HepG2 (cell line): Measurements from ENCODE around the gene COL9A3. TPM values are rescaled to one million over a fixed set of nuclear protein-coding genes. Genes with fewer than 3 reads are reported as not detected.
A peak's percentile ranks its signal among the peaks of the same experiment; 100 is the strongest.

Experiments
- ATAC-seq: fragments of 200-7000 bp; cut with Tn5 transposase; 3 replicates; pipeline ENCODE4 v1.9.1; 2020; ENCODE audit warnings: mild to moderate bottlenecking, moderate library complexity
- BruUV-seq: library from RNA; stranded (reverse); fragments of 400-500 nt; replicated peaks from 2 replicates; lab custom pipeline; 2021; lab: Mats Ljungman, UMichigan
- CTCF ChIA-PET: fragments of 300-600 bp; formaldehyde crosslinking; extraction: SDS; loops from one replicate; lab custom pipeline; 2021; ENCODE audit warnings: low total read pairs, inconsistent platforms, low intra/inter-chr PET ratio; lab: Yijun Ruan, JAX
- POLR2A ChIA-PET: fragments of 350-600 bp; sonication (Branson Sonifier 250); formaldehyde crosslinking; loops from one replicate; lab custom pipeline; 2020; ENCODE audit warnings: antibody characterized with exemption, inconsistent platforms; lab: Yijun Ruan, JAX
- DNase-seq: peaks from one replicate; pipeline ENCODE4 v3.0.0-alpha.2; 2015; ENCODE audit warnings: low spot score
- FAIRE-seq: peaks from 3 replicates; lab custom pipeline; 2011; peaks lifted over from hg19 to GRCh38; lab: Jason Lieb, UNC
- H2AFZ ChIP-seq: one replicate; pipeline ENCODE4 v1.6.1; 2011; ENCODE audit warnings: low read length, inconsistent platforms
- H3K27ac ChIP-seq: fragments of 300-600 bp; 3 replicates; pipeline ENCODE4 v1.8.0; 2011; ENCODE audit warnings: mixed run types, mild to moderate bottlenecking, mixed read lengths, low read length, inconsistent platforms; ENCODE audit not compliant: insufficient read depth; ENCODE audit errors: extremely low read length
- H3K27me3 ChIP-seq, 2 experiments: fragments of 200-600 bp in 1 of 2; 2 replicates in 1 of 2; 3 replicates in 1 of 2; pipeline versions ENCODE4 v1.6.0 to v1.8.0; 2011; ENCODE audit warnings: low read length in 2 of 2, mild to moderate bottlenecking in 2 of 2, moderate library complexity in 2 of 2, inconsistent platforms in 1 of 2; ENCODE audit not compliant: insufficient read depth in 2 of 2, control insufficient read depth in 1 of 2
- H3K36me3 ChIP-seq, 2 experiments: fragments of 200-600 bp in 1 of 2; replicated peaks in 1 of 2; 2 replicates in 1 of 2; 3 replicates in 1 of 2; pipeline versions ENCODE4 v1.5.1 to v1.8.0; 2011; ENCODE audit warnings: low read length in 2 of 2, inconsistent platforms in 1 of 2; ENCODE audit not compliant: insufficient read depth in 2 of 2, control insufficient read depth in 1 of 2
- H3K4me1 ChIP-seq: 2 replicates; pipeline ENCODE4 v1.5.1; 2012; ENCODE audit warnings: low read length, inconsistent platforms; ENCODE audit not compliant: insufficient read depth
- H3K4me2 ChIP-seq: 2 replicates; pipeline ENCODE4 v1.6.0; 2011; ENCODE audit warnings: low read depth, low read length, inconsistent platforms
- H3K4me3 ChIP-seq, 3 experiments: fragments of 200-600 bp in 1 of 3; sonication (generic), shearing (Covaris generic) in 1 of 3; replicated peaks in 1 of 3; 2 replicates each; pipeline ENCODE4 v1.5.1; 2011 to 2016; ENCODE audit warnings: low read length in 3 of 3, inconsistent platforms in 2 of 3, low read depth in 2 of 3, mild to moderate bottlenecking in 2 of 3, control low read depth in 1 of 3, mixed read lengths in 1 of 3; ENCODE audit not compliant: insufficient read depth in 1 of 3
- H3K79me2 ChIP-seq: one replicate; pipeline ENCODE4 v1.6.1; 2011; ENCODE audit warnings: low read length, inconsistent platforms; ENCODE audit not compliant: insufficient read depth
- H3K9ac ChIP-seq: 2 replicates; pipeline ENCODE4 v1.6.0; 2011; ENCODE audit warnings: mild to moderate bottlenecking, low read depth, low read length, inconsistent platforms; ENCODE audit not compliant: insufficient read depth
- H3K9me3 ChIP-seq: 2 replicates; pipeline ENCODE4 v1.5.1; 2012; ENCODE audit warnings: mild to moderate bottlenecking, low read length
- H4K20me1 ChIP-seq: 2 replicates; pipeline ENCODE4 v1.6.0; 2011; ENCODE audit warnings: inconsistent platforms, mild to moderate bottlenecking, low read length, moderate library complexity; ENCODE audit not compliant: insufficient read depth
- ZBTB43 ChIP-seq: sonication (generic); formaldehyde crosslinking; conservative IDR thresholded peaks from 2 replicates; pipeline ENCODE4 v1.4.0; 2020; ENCODE audit warnings: missing genetic modification reagents
- ZNF687 ChIP-seq: sonication (generic); formaldehyde crosslinking; IDR thresholded peaks from 2 replicates; pipeline ENCODE4 v1.5.1; 2020; ENCODE audit warnings: mild to moderate bottlenecking, missing genetic modification reagents, moderate library complexity
- WGBS: methylation state at CpG from one replicate; pipeline ENCODE4 v1.1.6; 2017; ENCODE audit warnings: low lambda C conversion rate; 5-methylcytosine and 5-hydroxymethylcytosine counted together
- in situ Hi-C: cut with HindIII; loops from 2 replicates; pipeline ENCODE4 v1.10.0; 2017; ENCODE audit warnings: low pct_unique_long_range_greater_than_20kb; ENCODE audit not compliant: extremely low pct_ligation_motif_present
- intact Hi-C: fragments of 100-400 bp; cut with micrococcal nuclease; formaldehyde crosslinking; loops from one replicate; pipeline ENCODE4 v1.10.0; 2022; ENCODE audit not compliant: unreplicated experiment
- polyA plus RNA-seq, 8 experiments: library from polyadenylated mRNA; depleted of rRNA in 3 of 8; stranded (reverse) in 7 of 8; unstranded in 1 of 8; fragments of >200 nt; fragmentation: Illumina TruSeq in 4 of 8; extraction: Trizol in 4 of 8; gene quantifications; 2 replicates each; pipeline versions ENCODE4 v1.2.1 to v1.2.3, GENCODE V29; 2011 to 2016; ENCODE audit warnings: low read depth in 4 of 8, missing spikeins in 1 of 8, mixed read lengths in 1 of 8; ENCODE audit not compliant: insufficient read depth in 1 of 8
- total RNA-seq, 5 experiments: library from RNA; depleted of rRNA; stranded (reverse); fragments of >200 nt; fragmentation: Illumina TruSeq; extraction: Trizol; gene quantifications; 2 replicates each; pipeline ENCODE4 v1.2.3, GENCODE V29; 2016; ENCODE audit warnings: low read depth in 1 of 5

COL9A3 gene
- total and polyA plus RNA-seq, 2 of the 13 experiments (the other 11 are each of a cell fraction or from before 2014, with no cell fraction given) = 155 to 204 TPM

GRCh38 chr20:62770916-62771315, 45.9 kb upstream of the COL9A3 start:
- Histone ChIP-seq H2AFZ (no peak overlapping the region), H3K4me3 (no peak overlapping the region), H3K27me3 (peaks cover 56 to 98% of the 10 kb centered on the region in 2 experiments), H3K9ac (no peak overlapping the region), H3K4me1 (no peaks in the 10 kb centered on the region), H3K4me2 (no peak overlapping the region), H3K79me2 (no peaks in the 10 kb centered on the region), H3K9me3 (no peaks in the 10 kb centered on the region), H3K36me3 (no peaks in the 10 kb centered on the region), H4K20me1 (0 out of 2 replicates have a peak, but pooled peaks cover 3% of the 10 kb centered on the region), H3K27ac (no peak overlapping the region)
- ChIA-PET POLR2A (no interaction called here), CTCF (no interaction called here)
- 32% methylated on average over 13 of the region's 14 CpGs for WGBS
- TF ChIP-seq ZBTB43 (CRISPR knock-in tag) (no peak), ZNF687 (0 out of 2 replicates have a peak, but pooled peaks have one; percentile 6)
- no TSS peak for BruUV-seq
- intact Hi-C loops = no loop called here
- DNase-seq (no peak), FAIRE-seq (no peak), ATAC-seq (no peak)
- in situ Hi-C loops = loop anchor here (10.0 kb wide), 1 partner anchor 86 kb away; no protein-coding TSS in a partner anchor
